OCI-LY3 (cell line): ENCODE data around the gene PAPSS1.

ENCODE experiments used
- CTCF ChIP-seq: fragments of 200-600, 300-600 bp; sonication (generic); IDR thresholded peaks from 2 replicates; pipeline ENCODE4 v1.5.1; 2014; ENCODE audit warnings: antibody characterized with exemption, low read length, low read depth
- EZH2phosphoT487 ChIP-seq: fragments of 200-600 bp; shearing (Covaris generic); IDR thresholded peaks from 2 replicates; pipeline ENCODE4 v1.6.1; 2018; ENCODE audit warnings: antibody characterized with exemption, mixed run types, low read depth

GRCh38 chr4:107622006-107622405 lies 98.0 kb downstream of the PAPSS1 start:
- TF ChIP-seq CTCF (no peak), EZH2phosphoT487 (no peak)
